Stimulated activated CD4-positive, alpha-beta T cell treated with anti-CD3 and anti-CD28 coated beads, Interleukin-4, amount 100 ng/mL, for 24 hours (primary cell): ENCODE data around the gene RAB1B.

Experiments used
- DNase-seq: peaks from one replicate; pipeline ENCODE4 v3.0.0-alpha.2; 2020

The RAB1B gene

GRCh38 chr11:66285250-66285947 is 17.0 kb downstream of the RAB1B start:
- DNase-seq: no peak

- no peak for DNase-seq
Measured at GRCh38 chr11:66286699-66287098, 18.3 kb downstream of the RAB1B start.

GRCh38 chr11:66287211-66287888 is 18.9 kb downstream of the RAB1B start:
- DNase-seq: no peak

- no peak for DNase-seq
Measured at GRCh38 chr11:66287889-66288670, 19.6 kb downstream of the RAB1B start.

- DNase-seq: peak; percentile 99
Measured at GRCh38 chr11:66288671-66289547, 20.5 kb downstream of the RAB1B start, which contains the start of gene YIF1A. Gene YIF1A (minus strand): TSS chr11:66289143. CDS start chr11:66288985, 158 bp downstream.

GRCh38 chr11:66289548-66290329 is 21.3 kb downstream of the RAB1B start:
- peak; percentile 88 for DNase-seq

GRCh38 chr11:66290330-66290621 is 21.8 kb downstream of the RAB1B start:
- DNase-seq: no peak

GRCh38 chr11:66291303-66291705 is 22.9 kb downstream of the RAB1B start:
- no peak for DNase-seq

GRCh38 chr11:66291706-66292542 is 23.5 kb downstream of the RAB1B start, which contains the start of gene TMEM151A:
Gene TMEM151A (plus strand): TSS chr11:66291894. CDS start chr11:66292014, 120 bp downstream.
- DNase-seq: no peak

- DNase-seq: no peak
Measured at GRCh38 chr11:66292543-66293332, 24.3 kb downstream of the RAB1B start.

GRCh38 chr11:66293352-66293751 is 24.9 kb downstream of the RAB1B start:
- no peak for DNase-seq

- DNase-seq: no peak
Measured at GRCh38 chr11:66293777-66294625, 25.6 kb downstream of the RAB1B start.

- no peak for DNase-seq
Measured at GRCh38 chr11:66294626-66295620, 26.5 kb downstream of the RAB1B start.

GRCh38 chr11:66297610-66298009 is 29.2 kb downstream of the RAB1B start:
- DNase-seq: no peak

GRCh38 chr11:66299186-66299585 is 30.7 kb downstream of the RAB1B start:
- no peak for DNase-seq

- DNase-seq: no peak
Measured at GRCh38 chr11:66302656-66303055, 34.2 kb downstream of the RAB1B start.

- DNase-seq: no peak
Measured at GRCh38 chr11:66309475-66309874, 41.0 kb downstream of the RAB1B start.

- DNase-seq: no peak
Measured at GRCh38 chr11:66310324-66310723, 41.9 kb downstream of the RAB1B start.
